SK-N-SH (cell line): Measurements from ENCODE around the gene CFAP57. TPM values are rescaled to one million over a fixed set of nuclear protein-coding genes. Genes with fewer than 3 reads are reported as not detected.

Experiments
- CTCF ChIA-PET: fragments of 300-600, 350-600 bp; formaldehyde crosslinking; extraction: SDS; loops from one replicate; lab custom pipeline; 2021; lab: Yijun Ruan, JAX
- POLR2A ChIA-PET: fragments of 350-600 bp; sonication (Branson Sonifier 250); formaldehyde crosslinking; extraction: SDS; loops from one replicate; lab custom pipeline; 2020; ENCODE audit warnings: antibody characterized with exemption, inconsistent platforms; lab: Yijun Ruan, JAX
- DNase-seq: peaks from one replicate; pipeline ENCODE4 v3.0.0; 2012
- H2AFZ ChIP-seq: fragments of 200-600 bp; sonication (generic); 2 replicates; pipeline ENCODE4 v1.8.1; 2016; ENCODE audit warnings: antibody characterized with exemption, mild to moderate bottlenecking, low read depth
- H3F3A ChIP-seq: fragments of 200-600 bp; sonication (generic); replicated peaks from 2 replicates; pipeline ENCODE3; 2016; ENCODE audit warnings: antibody characterized with exemption, mild to moderate bottlenecking; ENCODE audit not compliant: insufficient read depth
- H3K27ac ChIP-seq, 2 experiments: fragments of 200-500 bp in 1 of 2; fragments of 200-600 bp in 1 of 2; sonication (Bioruptor generic) in 1 of 2; sonication (generic), shearing (Covaris generic) in 1 of 2; 2 replicates each; pipeline versions ENCODE4 v1.5.1 to v1.6.1; 2014 to 2016; ENCODE audit warnings: low read depth in 2 of 2, inconsistent platforms in 1 of 2, low read length in 1 of 2, mild to moderate bottlenecking in 1 of 2, mixed read lengths in 1 of 2
- H3K27me3 ChIP-seq: fragments of 200-600 bp; sonication (generic), shearing (Covaris generic); 2 replicates; pipeline ENCODE4 v1.6.1; 2016; ENCODE audit warnings: mixed run types; ENCODE audit not compliant: insufficient read depth
- H3K36me3 ChIP-seq, 2 experiments: fragments of 200-500 bp in 1 of 2; fragments of 200-600 bp in 1 of 2; sonication (Bioruptor generic) in 1 of 2; sonication (generic) in 1 of 2; replicated peaks in 1 of 2; 2 replicates each; pipeline versions ENCODE3 to v1.5.1; 2014 to 2016; ENCODE audit warnings: low read length in 1 of 2, mild to moderate bottlenecking in 1 of 2; ENCODE audit not compliant: insufficient read depth in 2 of 2, control insufficient read depth in 1 of 2
- H3K4me1 ChIP-seq, 2 experiments: fragments of 200-500 bp in 1 of 2; fragments of 200-600 bp in 1 of 2; sonication (Bioruptor generic) in 1 of 2; sonication (generic), shearing (Covaris generic) in 1 of 2; 2 replicates each; pipeline versions ENCODE4 v1.5.1 to v1.6.1; 2014 to 2016; ENCODE audit warnings: low read depth in 1 of 2, low read length in 1 of 2, mixed run types in 1 of 2; ENCODE audit not compliant: insufficient read depth in 2 of 2, control insufficient read depth in 1 of 2
- H3K4me2 ChIP-seq: fragments of 200-600 bp; sonication (generic), shearing (Covaris generic); 2 replicates; pipeline ENCODE4 v1.6.1; 2017; ENCODE audit warnings: mixed run types
- H3K4me3 ChIP-seq, 2 experiments: fragments of 200-500 bp in 1 of 2; fragments of 200-600 bp in 1 of 2; sonication (Bioruptor generic) in 1 of 2; sonication (generic), shearing (Covaris generic) in 1 of 2; 2 replicates each; pipeline versions ENCODE4 v1.5.1 to v1.8.1; 2014 to 2016; ENCODE audit warnings: low read depth in 2 of 2, inconsistent platforms in 1 of 2, low read length in 1 of 2, mild to moderate bottlenecking in 1 of 2, mixed read lengths in 1 of 2, moderate library complexity in 1 of 2
- H3K79me2 ChIP-seq: fragments of 200-600 bp; sonication (generic); 2 replicates; pipeline ENCODE4 v1.8.1; 2017; ENCODE audit warnings: mild to moderate bottlenecking; ENCODE audit not compliant: insufficient read depth
- H3K9ac ChIP-seq: fragments of 200-600 bp; sonication (generic); 2 replicates; pipeline ENCODE4 v1.6.1; 2017; ENCODE audit warnings: mixed run types
- H3K9me2 ChIP-seq: fragments of 200-600 bp; sonication (generic); 2 replicates; pipeline ENCODE4 v1.6.1; 2017; ENCODE audit warnings: mixed run types
- H3K9me3 ChIP-seq: fragments of 200-600 bp; sonication (generic); 2 replicates; pipeline ENCODE4 v1.6.1; 2017; ENCODE audit warnings: mixed run types, mild to moderate bottlenecking, moderate library complexity
- H4K20me1 ChIP-seq: fragments of 200-600 bp; sonication (generic); 2 replicates; pipeline ENCODE4 v1.6.1; 2017; ENCODE audit warnings: mild to moderate bottlenecking, mixed run types; ENCODE audit not compliant: insufficient read depth
- ELF1 ChIP-seq: IDR thresholded peaks from 2 replicates; pipeline ENCODE4 v1.4.0; 2012
- EP300 ChIP-seq, 2 experiments: IDR thresholded peaks; 2 replicates each; pipeline versions ENCODE4 v1.4.0 to v1.6.1; 2012; ENCODE audit warnings: borderline replicate concordance in 1 of 2, low read depth in 1 of 2, low read length in 1 of 2
- EZH2phosphoT487 ChIP-seq: fragments of 200-600 bp; sonication (generic); IDR thresholded peaks from 2 replicates; pipeline ENCODE4 v1.6.1; 2017; ENCODE audit warnings: low read depth, mixed run types, mild to moderate bottlenecking, antibody characterized with exemption, moderate library complexity, borderline replicate concordance
- FOSL2 ChIP-seq: IDR thresholded peaks from 2 replicates; pipeline ENCODE4 v1.4.0; 2012; ENCODE audit warnings: low read depth, mild to moderate bottlenecking, moderate library complexity, borderline replicate concordance
- FOXM1 ChIP-seq: IDR thresholded peaks from 2 replicates; pipeline ENCODE4 v1.4.0; 2012; ENCODE audit warnings: low read depth, mild to moderate bottlenecking
- MXI1 ChIP-seq: IDR thresholded peaks from 2 replicates; pipeline ENCODE4 v1.6.1; 2012; ENCODE audit warnings: mild to moderate bottlenecking, low read depth, low read length, improper control_type of control experiment
- RAD21 ChIP-seq: IDR thresholded peaks from 2 replicates; pipeline ENCODE4 v1.6.1; 2012; ENCODE audit warnings: mild to moderate bottlenecking, low read length
- RCOR1 ChIP-seq: fragments of 150-350 bp; IDR thresholded peaks from 2 replicates; pipeline ENCODE4 v1.6.1; 2017; ENCODE audit warnings: antibody characterized with exemption, low read length
- RFX5 ChIP-seq: IDR thresholded peaks from 2 replicates; pipeline ENCODE4 v1.6.1; 2012; ENCODE audit warnings: mild to moderate bottlenecking, improper control_type of control experiment, low read length
- RXRA ChIP-seq: IDR thresholded peaks from 2 replicates; pipeline ENCODE4 v1.4.0; 2012; ENCODE audit warnings: low read depth, mild to moderate bottlenecking, borderline replicate concordance
- SMC3 ChIP-seq: IDR thresholded peaks from 2 replicates; pipeline ENCODE4 v1.6.1; 2012; ENCODE audit warnings: low read depth, low read length, improper control_type of control experiment
- TCF12 ChIP-seq: IDR thresholded peaks from 2 replicates; pipeline ENCODE4 v1.4.0; 2012
- YY1 ChIP-seq: IDR thresholded peaks from 2 replicates; pipeline ENCODE4 v1.4.0; 2012; ENCODE audit warnings: low read depth, mild to moderate bottlenecking
- WGBS: methylation state at CpG from one replicate; pipeline ENCODE4 v1.1.6; 2017; ENCODE audit warnings: low lambda C conversion rate; 5-methylcytosine and 5-hydroxymethylcytosine counted together
- polyA plus RNA-seq, 3 experiments: library from polyadenylated mRNA; depleted of rRNA; stranded (reverse); fragments of >200 nt; gene quantifications; 2 replicates each; pipeline ENCODE4 v1.2.3, GENCODE V29; 2012
- TF ChIP-seq, protein P1 (sequence below): fragments of 200-600 bp; sonication (generic); IDR thresholded peaks from 2 replicates; pipeline ENCODE4 v1.6.1; 2017; ENCODE audit warnings: antibody characterized with exemption, mild to moderate bottlenecking, moderate library complexity
- TF ChIP-seq, protein P2 (sequence below): IDR thresholded peaks from 2 replicates; pipeline ENCODE4 v1.4.0; 2012; ENCODE audit warnings: low read depth, borderline replicate concordance
- TF ChIP-seq, protein P3 (sequence below): fragments of 150-350 bp; IDR thresholded peaks from 2 replicates; pipeline ENCODE4 v1.6.1; 2017; ENCODE audit warnings: antibody characterized with exemption, low read length, low read depth, borderline replicate concordance
- TF ChIP-seq, protein P4 (sequence below): IDR thresholded peaks from 2 replicates; pipeline ENCODE4 v1.4.0; 2012; ENCODE audit warnings: low read depth
- TF ChIP-seq, protein P5 (sequence below): IDR thresholded peaks from 2 replicates; pipeline ENCODE4 v1.4.0; 2012; ENCODE audit warnings: low read depth, borderline replicate concordance

The CFAP57 gene
- polyA plus RNA-seq, 1 of the 3 experiments (the other 2 are of a cell fraction) = 0.36 TPM

DNA sequence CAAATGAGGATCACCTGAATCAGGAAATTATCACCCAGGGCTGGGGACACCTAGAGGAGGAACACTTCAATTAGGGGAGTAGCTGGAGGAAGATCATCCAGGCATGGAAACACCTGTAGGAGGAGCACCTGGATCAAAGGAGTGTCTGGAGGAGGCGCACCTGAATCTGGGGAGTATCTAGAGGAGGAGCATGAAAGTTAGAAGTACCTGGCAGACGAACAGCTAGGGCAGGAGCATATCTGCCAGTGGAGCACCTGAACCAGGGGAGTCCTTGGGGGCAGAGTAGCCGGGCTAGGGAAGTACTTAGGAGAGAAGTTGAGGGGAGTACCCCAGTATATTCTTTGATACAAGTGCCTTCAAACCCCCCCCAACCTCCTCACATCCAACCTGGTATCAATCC, 111.9 kb downstream of the CFAP57 start (continued):
- TF ChIP-seq, protein P1, sequence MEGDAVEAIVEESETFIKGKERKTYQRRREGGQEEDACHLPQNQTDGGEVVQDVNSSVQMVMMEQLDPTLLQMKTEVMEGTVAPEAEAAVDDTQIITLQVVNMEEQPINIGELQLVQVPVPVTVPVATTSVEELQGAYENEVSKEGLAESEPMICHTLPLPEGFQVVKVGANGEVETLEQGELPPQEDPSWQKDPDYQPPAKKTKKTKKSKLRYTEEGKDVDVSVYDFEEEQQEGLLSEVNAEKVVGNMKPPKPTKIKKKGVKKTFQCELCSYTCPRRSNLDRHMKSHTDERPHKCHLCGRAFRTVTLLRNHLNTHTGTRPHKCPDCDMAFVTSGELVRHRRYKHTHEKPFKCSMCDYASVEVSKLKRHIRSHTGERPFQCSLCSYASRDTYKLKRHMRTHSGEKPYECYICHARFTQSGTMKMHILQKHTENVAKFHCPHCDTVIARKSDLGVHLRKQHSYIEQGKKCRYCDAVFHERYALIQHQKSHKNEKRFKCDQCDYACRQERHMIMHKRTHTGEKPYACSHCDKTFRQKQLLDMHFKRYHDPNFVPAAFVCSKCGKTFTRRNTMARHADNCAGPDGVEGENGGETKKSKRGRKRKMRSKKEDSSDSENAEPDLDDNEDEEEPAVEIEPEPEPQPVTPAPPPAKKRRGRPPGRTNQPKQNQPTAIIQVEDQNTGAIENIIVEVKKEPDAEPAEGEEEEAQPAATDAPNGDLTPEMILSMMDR = no peak
- TF ChIP-seq RFX5 (no peak), RAD21 (no peak), SMC3 (no peak)

DNA sequence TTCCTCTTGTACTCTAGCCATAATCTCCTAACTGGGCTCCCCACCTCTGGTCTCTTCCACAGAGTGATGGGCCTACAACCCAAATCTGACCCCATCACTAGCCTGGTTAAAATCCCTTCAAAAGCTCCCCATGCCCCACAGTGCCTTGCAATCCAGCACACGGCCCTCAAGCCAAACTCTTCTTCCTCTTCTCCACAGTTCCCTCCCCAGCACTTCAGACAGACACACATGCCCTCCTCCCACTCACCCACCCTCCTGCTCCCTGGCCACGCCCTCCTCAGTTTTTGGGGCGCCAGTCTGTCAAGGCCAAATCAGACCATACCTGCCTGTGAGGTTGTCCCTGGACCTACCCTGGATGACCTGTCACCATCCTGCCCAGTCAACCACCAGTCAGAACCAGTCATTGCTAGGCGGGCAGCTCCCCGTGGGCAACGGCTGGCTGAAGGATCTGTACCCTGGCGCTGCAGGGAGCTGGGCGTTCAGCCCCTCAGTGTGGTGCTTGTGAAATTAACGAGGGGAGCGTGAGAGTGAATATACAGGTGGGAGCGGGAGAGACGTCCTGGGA, 112.5 kb downstream of the CFAP57 start:
- TF ChIP-seq FOXM1 (no peak), TCF12 (no peak), RAD21 (no peak), ELF1 (no peak)
- TF ChIP-seq, protein P2, sequence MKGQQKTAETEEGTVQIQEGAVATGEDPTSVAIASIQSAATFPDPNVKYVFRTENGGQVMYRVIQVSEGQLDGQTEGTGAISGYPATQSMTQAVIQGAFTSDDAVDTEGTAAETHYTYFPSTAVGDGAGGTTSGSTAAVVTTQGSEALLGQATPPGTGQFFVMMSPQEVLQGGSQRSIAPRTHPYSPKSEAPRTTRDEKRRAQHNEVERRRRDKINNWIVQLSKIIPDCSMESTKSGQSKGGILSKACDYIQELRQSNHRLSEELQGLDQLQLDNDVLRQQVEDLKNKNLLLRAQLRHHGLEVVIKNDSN = no peak
- no peaks in the 10 kb centered on the region for H3F3A ChIP-seq
- no peaks in the 10 kb centered on the region for H3K9me2 ChIP-seq
- H4K20me1 ChIP-seq = no peaks in the 10 kb centered on the region
- no peaks in the 10 kb centered on the region for H3K79me2 ChIP-seq
- DNase-seq = no peak
- POLR2A ChIA-PET = no interaction called here
- peaks cover 16% of the 10 kb centered on the region; the same call in 1 of the 2 replicates for H3K27me3 ChIP-seq
- H3K36me3 ChIP-seq = no peaks in the 10 kb centered on the region
- CTCF ChIA-PET = no interaction called here
- WGBS = 68% methylated on average over 12 of the region's 12 CpGs
- no peak overlapping the region for H3K9ac ChIP-seq
- H3K4me2 ChIP-seq = no peak overlapping the region
- H2AFZ ChIP-seq = no peak overlapping the region
- no peak overlapping the region for H3K27ac ChIP-seq
- no peaks in the 10 kb centered on the region; a peak in 1 of 4 replicates for H3K4me1 ChIP-seq
- no peaks in the 10 kb centered on the region for H3K9me3 ChIP-seq
- H3K4me3 ChIP-seq = no peak overlapping the region

DNA sequence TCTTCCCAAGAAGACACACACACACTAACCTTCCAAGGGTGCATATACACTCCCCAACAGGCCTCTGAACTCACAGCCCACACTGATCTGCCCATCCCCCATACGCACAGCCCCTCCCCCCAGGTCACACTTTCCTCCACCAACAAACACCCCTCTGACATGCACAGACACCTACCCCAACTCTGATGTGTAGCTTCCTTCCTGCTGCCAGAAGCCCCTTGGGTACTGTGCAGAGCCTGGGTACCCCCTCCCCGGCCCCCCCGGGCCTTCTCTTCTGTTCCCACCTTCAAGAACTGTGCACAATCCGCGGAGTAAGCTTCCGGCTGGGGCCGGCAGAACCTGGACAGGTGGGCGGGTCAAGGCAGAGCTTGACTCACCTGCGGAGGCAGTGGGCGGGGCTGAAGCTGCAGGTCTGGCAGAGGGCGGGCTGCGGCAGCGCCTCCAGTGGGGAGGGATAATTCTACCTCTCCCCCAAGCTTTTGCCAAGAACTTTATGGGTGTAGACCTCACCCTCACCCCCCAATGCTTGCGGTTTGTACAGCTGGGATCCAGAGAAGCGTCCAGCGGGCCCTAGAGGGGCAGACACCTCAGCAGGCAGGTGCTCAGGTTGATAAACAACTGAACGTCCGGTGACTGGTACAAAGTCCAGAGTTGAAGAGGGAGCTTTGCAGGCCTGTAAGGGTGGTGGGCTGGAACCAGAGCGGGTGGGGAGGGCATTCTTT, 113.3 kb downstream of the CFAP57 start, which contains the start of gene C1orf210:
C1orf210 (minus strand) TSS at position 313 of the 722 bp plus-strand sequence. CDS start 2,311 bp downstream, outside the sequence.
- Histone ChIP-seq H3K9ac (no peak within 1 kb of the TSS), H3K36me3 (no peaks in the 10 kb centered on the region), H3K4me1 (no peaks in the 10 kb centered on the region; a peak in 1 of 4 replicates), H3K4me3 (no peak within 1 kb of the TSS), H4K20me1 (no peaks in the 10 kb centered on the region), H3K4me2 (no peak within 1 kb of the TSS), H3K27ac (no peak within 1 kb of the TSS), H3K79me2 (no peaks in the 10 kb centered on the region), H3K9me3 (no peaks in the 10 kb centered on the region), H3K27me3 (peaks cover 20% of the 10 kb centered on the region; the same call in 1 of the 2 replicates), H3F3A (no peaks in the 10 kb centered on the region), H2AFZ (no peak within 1 kb of the TSS), H3K9me2 (no peaks in the 10 kb centered on the region)
- WGBS = 75% methylated on average over 19 of the region's 19 CpGs
- ChIA-PET CTCF (no interaction called here), POLR2A (no interaction called here)
- DNase-seq = no peak
- TF ChIP-seq, protein P3, sequence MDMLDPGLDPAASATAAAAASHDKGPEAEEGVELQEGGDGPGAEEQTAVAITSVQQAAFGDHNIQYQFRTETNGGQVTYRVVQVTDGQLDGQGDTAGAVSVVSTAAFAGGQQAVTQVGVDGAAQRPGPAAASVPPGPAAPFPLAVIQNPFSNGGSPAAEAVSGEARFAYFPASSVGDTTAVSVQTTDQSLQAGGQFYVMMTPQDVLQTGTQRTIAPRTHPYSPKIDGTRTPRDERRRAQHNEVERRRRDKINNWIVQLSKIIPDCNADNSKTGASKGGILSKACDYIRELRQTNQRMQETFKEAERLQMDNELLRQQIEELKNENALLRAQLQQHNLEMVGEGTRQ = no peak
- TF ChIP-seq, protein P4, sequence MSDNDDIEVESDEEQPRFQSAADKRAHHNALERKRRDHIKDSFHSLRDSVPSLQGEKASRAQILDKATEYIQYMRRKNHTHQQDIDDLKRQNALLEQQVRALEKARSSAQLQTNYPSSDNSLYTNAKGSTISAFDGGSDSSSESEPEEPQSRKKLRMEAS = no peak
- TF ChIP-seq, protein P5, sequence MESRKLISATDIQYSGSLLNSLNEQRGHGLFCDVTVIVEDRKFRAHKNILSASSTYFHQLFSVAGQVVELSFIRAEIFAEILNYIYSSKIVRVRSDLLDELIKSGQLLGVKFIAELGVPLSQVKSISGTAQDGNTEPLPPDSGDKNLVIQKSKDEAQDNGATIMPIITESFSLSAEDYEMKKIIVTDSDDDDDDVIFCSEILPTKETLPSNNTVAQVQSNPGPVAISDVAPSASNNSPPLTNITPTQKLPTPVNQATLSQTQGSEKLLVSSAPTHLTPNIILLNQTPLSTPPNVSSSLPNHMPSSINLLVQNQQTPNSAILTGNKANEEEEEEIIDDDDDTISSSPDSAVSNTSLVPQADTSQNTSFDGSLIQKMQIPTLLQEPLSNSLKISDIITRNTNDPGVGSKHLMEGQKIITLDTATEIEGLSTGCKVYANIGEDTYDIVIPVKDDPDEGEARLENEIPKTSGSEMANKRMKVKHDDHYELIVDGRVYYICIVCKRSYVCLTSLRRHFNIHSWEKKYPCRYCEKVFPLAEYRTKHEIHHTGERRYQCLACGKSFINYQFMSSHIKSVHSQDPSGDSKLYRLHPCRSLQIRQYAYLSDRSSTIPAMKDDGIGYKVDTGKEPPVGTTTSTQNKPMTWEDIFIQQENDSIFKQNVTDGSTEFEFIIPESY = no peak
- no peak for TF ChIP-seq ELF1
- no peak for TF ChIP-seq RCOR1
- TF ChIP-seq RFX5 = no peak
- no peak for TF ChIP-seq EZH2phosphoT487
- no peak for TF ChIP-seq FOSL2
- TF ChIP-seq, protein P2 = no peak
- no peak for TF ChIP-seq MXI1
- no peak for TF ChIP-seq EP300 (IDR thresholded peaks at IDR 0.05; ENCODE audit: borderline replicate concordance in 1 of 2, low read depth in 1 of 2, low read length in 1 of 2)
- no peak for TF ChIP-seq RXRA
- TF ChIP-seq YY1 = no peak
